Muscle layer of duodenum (tissue), 2 donors: ENCODE measurements around the gene VWA8.

Experiments used
- H3K27ac ChIP-seq: one replicate; pipeline ENCODE4 v1.7.0; 2013; ENCODE audit warnings: mild to moderate bottlenecking, low read length
- H3K27me3 ChIP-seq: one replicate; pipeline ENCODE4 v1.7.0; 2013; ENCODE audit warnings: low read depth, mild to moderate bottlenecking, control low read depth, low read length
- H3K36me3 ChIP-seq, 2 donors: one replicate each; pipeline ENCODE4 v1.7.0; 2013; ENCODE audit warnings: low read length in 2 of 2, control low read depth in 1 of 2, mild to moderate bottlenecking in 1 of 2; ENCODE audit not compliant: insufficient read depth in 2 of 2, control insufficient read depth in 1 of 2
- H3K4me1 ChIP-seq, 2 donors: one replicate each; pipeline ENCODE4 v1.7.0; 2013; ENCODE audit warnings: low read length in 2 of 2, mild to moderate bottlenecking in 2 of 2, control low read depth in 1 of 2, moderate library complexity in 1 of 2; ENCODE audit not compliant: insufficient read depth in 2 of 2, control insufficient read depth in 1 of 2
- H3K4me3 ChIP-seq, 2 donors: one replicate each; pipeline ENCODE4 v1.7.0; 2013; ENCODE audit warnings: low read length in 2 of 2, low read depth in 1 of 2, mild to moderate bottlenecking in 1 of 2
- H3K9me3 ChIP-seq, 2 donors: one replicate each; pipeline ENCODE4 v1.7.0; 2013; ENCODE audit warnings: low read length in 2 of 2, control low read depth in 1 of 2, mild to moderate bottlenecking in 1 of 2; ENCODE audit not compliant: control insufficient read depth in 1 of 2
- donor health status: healthy.

Gene VWA8

GRCh38 chr13:41742917-41743552 is 217.9 kb downstream of the VWA8 start:
- Histone ChIP-seq H3K27ac (no peak overlapping the region), H3K4me1 (no peaks in the 10 kb centered on the region), H3K9me3 (no peaks in the 10 kb centered on the region), H3K36me3 (peaks cover 0 to 4% of the 10 kb centered on the region in 2 donors), H3K4me3 (no peak overlapping the region), H3K27me3 (no peaks in the 10 kb centered on the region)

GRCh38 chr13:41740479-41740878 is 220.4 kb downstream of the VWA8 start:
- Histone ChIP-seq H3K9me3 (no peaks in the 10 kb centered on the region), H3K27ac (no peak overlapping the region), H3K27me3 (no peaks in the 10 kb centered on the region), H3K4me3 (no peak overlapping the region), H3K36me3 (peaks cover 0 to 4% of the 10 kb centered on the region in 2 donors), H3K4me1 (no peaks in the 10 kb centered on the region)

- H3K27ac ChIP-seq, result no peak overlapping the region
- H3K9me3 ChIP-seq, result no peaks in the 10 kb centered on the region
- H3K36me3 ChIP-seq, result peaks cover 9 to 22% of the 10 kb centered on the region in 2 donors
- no peaks in the 10 kb centered on the region for H3K4me1 ChIP-seq
- no peak overlapping the region for H3K4me3 ChIP-seq
- no peaks in the 10 kb centered on the region for H3K27me3 ChIP-seq
These were observed 238.0 kb downstream of the VWA8 start for GRCh38 chr13:41722684-41723535.

GRCh38 chr13:41720839-41721561 is 239.9 kb downstream of the VWA8 start:
- no peaks in the 10 kb centered on the region for H3K9me3 ChIP-seq
- H3K27me3 ChIP-seq, result no peaks in the 10 kb centered on the region
- H3K4me1 ChIP-seq, result no peaks in the 10 kb centered on the region
- no peak overlapping the region for H3K4me3 ChIP-seq
- no peak overlapping the region for H3K27ac ChIP-seq
- peaks cover 9 to 22% of the 10 kb centered on the region in 2 donors for H3K36me3 ChIP-seq

- H3K9me3 ChIP-seq, result no peaks in the 10 kb centered on the region
- no peak overlapping the region for H3K27ac ChIP-seq
- H3K4me3 ChIP-seq, result no peak overlapping the region
- H3K36me3 ChIP-seq, result peaks cover 9% of the 10 kb centered on the region in 2 donors
- H3K4me1 ChIP-seq, result no peaks in the 10 kb centered on the region
- H3K27me3 ChIP-seq, result no peaks in the 10 kb centered on the region
These were observed 244.7 kb downstream of the VWA8 start for GRCh38 chr13:41716236-41716635.

- Histone ChIP-seq H3K27ac (no peak overlapping the region), H3K4me3 (no peak overlapping the region)
These were observed 247.5 kb downstream of the VWA8 start for GRCh38 chr13:41713405-41713804.

GRCh38 chr13:41710771-41711170 is 250.1 kb downstream of the VWA8 start:
- Histone ChIP-seq H3K27ac (no peak overlapping the region), H3K36me3 (no peaks in the 10 kb centered on the region), H3K27me3 (no peaks in the 10 kb centered on the region), H3K9me3 (no peaks in the 10 kb centered on the region), H3K4me3 (no peak overlapping the region), H3K4me1 (peaks cover 5 to 27% of the 10 kb centered on the region in 2 donors)

More at GRCh38 chr13:41713405-41713804, 247.5 kb downstream of the VWA8 start:
- Histone ChIP-seq H3K27me3 (no peaks in the 10 kb centered on the region), H3K9me3 (no peaks in the 10 kb centered on the region), H3K36me3 (no peaks in the 10 kb centered on the region), H3K4me1 (peaks cover 0 to 8% of the 10 kb centered on the region in 2 donors)

- H3K4me1 ChIP-seq, result peaks cover 5 to 27% of the 10 kb centered on the region in 2 donors
- no peak overlapping the region for H3K27ac ChIP-seq
- H3K36me3 ChIP-seq, result no peaks in the 10 kb centered on the region
- no peaks in the 10 kb centered on the region for H3K9me3 ChIP-seq
- H3K27me3 ChIP-seq, result no peaks in the 10 kb centered on the region
- no peak overlapping the region for H3K4me3 ChIP-seq
These were observed 251.4 kb downstream of the VWA8 start for GRCh38 chr13:41709511-41709910.

GRCh38 chr13:41708713-41709112 is 252.2 kb downstream of the VWA8 start:
- Histone ChIP-seq H3K27me3 (no peaks in the 10 kb centered on the region), H3K9me3 (no peaks in the 10 kb centered on the region), H3K4me1 (peaks cover 5 to 27% of the 10 kb centered on the region in 2 donors), H3K36me3 (no peaks in the 10 kb centered on the region), H3K4me3 (no peak overlapping the region), H3K27ac (no peak overlapping the region)

GRCh38 chr13:41707194-41707821 is 253.6 kb downstream of the VWA8 start:
- Histone ChIP-seq H3K27ac (no peak overlapping the region), H3K4me3 (no peak overlapping the region), H3K4me1 (peaks cover 5 to 27% of the 10 kb centered on the region in 2 donors), H3K9me3 (no peaks in the 10 kb centered on the region), H3K36me3 (no peaks in the 10 kb centered on the region), H3K27me3 (no peaks in the 10 kb centered on the region)

GRCh38 chr13:41706152-41706551 is 254.8 kb downstream of the VWA8 start:
- H3K27ac ChIP-seq, result no peak overlapping the region
- H3K4me3 ChIP-seq, result no peak overlapping the region
- peaks cover 5 to 35% of the 10 kb centered on the region in 2 donors for H3K4me1 ChIP-seq
- H3K27me3 ChIP-seq, result no peaks in the 10 kb centered on the region
- no peaks in the 10 kb centered on the region for H3K36me3 ChIP-seq
- no peaks in the 10 kb centered on the region for H3K9me3 ChIP-seq
